HEK293 (cell line): ENCODE measurements around the gene CFAP97.
A peak's percentile ranks its signal among the peaks of the same experiment; 100 is the strongest.

ENCODE experiments used
- CTCF ChIA-PET: fragments of 350-600 bp; formaldehyde crosslinking; extraction: SDS; loops from one replicate; lab custom pipeline; 2021; ENCODE audit warnings: antibody characterized with exemption; lab: Yijun Ruan, JAX
- POLR2A ChIA-PET: fragments of 300-600 bp; formaldehyde crosslinking; extraction: SDS; loops from one replicate; lab custom pipeline; 2020; ENCODE audit warnings: antibody characterized with exemption, inconsistent platforms; lab: Yijun Ruan, JAX
- H3K27ac ChIP-seq: fragments of 200-500 bp; sonication (Bioruptor generic); 2 replicates; pipeline ENCODE4 v1.5.1; 2014; ENCODE audit warnings: low read depth, low read length, control low read depth, inconsistent platforms; ENCODE audit errors: extremely low read depth
- H3K36me3 ChIP-seq, 2 experiments: fragments of 200-500 bp in 1 of 2; sonication (Bioruptor generic) in 1 of 2; 1 replicate in 1 of 2; 2 replicates in 1 of 2; pipeline ENCODE4 v1.5.1; 2014 to 2017; ENCODE audit warnings: inconsistent platforms in 2 of 2, low read length in 2 of 2; ENCODE audit not compliant: control insufficient read depth in 2 of 2, insufficient read depth in 1 of 2
- H3K4me1 ChIP-seq: fragments of 200-500 bp; sonication (Bioruptor generic); 2 replicates; pipeline ENCODE4 v1.5.1; 2014; ENCODE audit warnings: mild to moderate bottlenecking, low read length, inconsistent platforms; ENCODE audit not compliant: control insufficient read depth, insufficient read depth
- H3K4me3 ChIP-seq: 2 replicates; pipeline ENCODE4 v1.5.1; 2011; ENCODE audit warnings: low read depth, mild to moderate bottlenecking, control low read depth, low read length, moderate library complexity
- H3K9me3 ChIP-seq: fragments of 200-500 bp; sonication (Bioruptor generic); 2 replicates; pipeline ENCODE4 v1.5.1; 2014; ENCODE audit warnings: low read depth, low read length, inconsistent platforms; ENCODE audit not compliant: control insufficient read depth, insufficient read depth
- BCL11A ChIP-seq: fragments of 450-650 bp; formaldehyde crosslinking; IDR thresholded peaks from 2 replicates; pipeline ENCODE4 v1.5.1; 2016; ENCODE audit warnings: low read depth, missing biosample characterization, missing genetic modification characterization
- EGR2 ChIP-seq: fragments of 450-650 bp; formaldehyde crosslinking; IDR thresholded peaks from 2 replicates; pipeline ENCODE4 v1.5.1; 2016; ENCODE audit warnings: low read depth, missing biosample characterization, missing genetic modification characterization
- KLF16 ChIP-seq: fragments of 450-650 bp; formaldehyde crosslinking; IDR thresholded peaks from 2 replicates; pipeline ENCODE4 v1.5.1; 2017; ENCODE audit warnings: missing biosample characterization, missing genetic modification characterization
- MEIS1 ChIP-seq: sonication (generic); formaldehyde crosslinking; IDR thresholded peaks from 2 replicates; pipeline ENCODE4 v1.8.1; 2022; ENCODE audit warnings: missing genetic modification reagents, mild to moderate bottlenecking, borderline replicate concordance
- MYNN ChIP-seq: fragments of 450-650 bp; formaldehyde crosslinking; IDR thresholded peaks from 2 replicates; pipeline ENCODE4 v1.5.1; 2016; ENCODE audit warnings: missing biosample characterization, missing genetic modification characterization, borderline replicate concordance
- SCRT2 ChIP-seq: fragments of 450-650 bp; formaldehyde crosslinking; IDR thresholded peaks from 2 replicates; pipeline ENCODE4 v1.5.1; 2016; ENCODE audit warnings: missing biosample characterization, missing genetic modification characterization
- WT1 ChIP-seq: fragments of 450-650 bp; formaldehyde crosslinking; IDR thresholded peaks from 2 replicates; pipeline ENCODE4 v1.5.1; 2016; ENCODE audit warnings: missing biosample characterization, missing genetic modification characterization
- ZFP3 ChIP-seq: fragments of 450-650 bp; formaldehyde crosslinking; IDR thresholded peaks from 2 replicates; pipeline ENCODE4 v1.5.1; 2016; ENCODE audit warnings: low read depth, missing biosample characterization, missing genetic modification characterization
- ZFP41 ChIP-seq: fragments of 450-650 bp; formaldehyde crosslinking; IDR thresholded peaks from 2 replicates; pipeline ENCODE4 v1.5.1; 2016; ENCODE audit warnings: missing biosample characterization, missing genetic modification characterization, borderline replicate concordance
- ZNF112 ChIP-seq: fragments of 450-650 bp; formaldehyde crosslinking; IDR thresholded peaks from 2 replicates; pipeline ENCODE4 v1.5.0; 2017; ENCODE audit warnings: missing biosample characterization, missing genetic modification characterization
- ZNF140 ChIP-seq: fragments of 450-650 bp; formaldehyde crosslinking; IDR thresholded peaks from 2 replicates; pipeline ENCODE4 v1.5.1; 2016; ENCODE audit warnings: missing biosample characterization, missing genetic modification characterization
- ZNF16 ChIP-seq: fragments of 450-650 bp; formaldehyde crosslinking; IDR thresholded peaks from 2 replicates; pipeline ENCODE4 v1.5.1; 2016; ENCODE audit warnings: low read depth, missing biosample characterization, missing genetic modification characterization
- ZNF354C ChIP-seq: fragments of 450-650 bp; formaldehyde crosslinking; IDR thresholded peaks from 2 replicates; pipeline ENCODE4 v1.5.1; 2016; ENCODE audit warnings: missing biosample characterization, missing genetic modification characterization, low read depth, borderline replicate concordance
- ZNF433 ChIP-seq: fragments of 450-650 bp; formaldehyde crosslinking; IDR thresholded peaks from 2 replicates; pipeline ENCODE4 v1.5.1; 2016; ENCODE audit warnings: missing biosample characterization, missing genetic modification characterization, low read depth
- ZNF530 ChIP-seq: fragments of 450-650 bp; formaldehyde crosslinking; IDR thresholded peaks from 2 replicates; pipeline ENCODE4 v1.5.1; 2016; ENCODE audit warnings: low read depth, missing biosample characterization, missing genetic modification characterization
- ZNF560 ChIP-seq: fragments of 450-650 bp; formaldehyde crosslinking; IDR thresholded peaks from 2 replicates; pipeline ENCODE4 v1.5.1; 2017; ENCODE audit warnings: missing biosample characterization, missing genetic modification characterization, borderline replicate concordance
- ZNF600 ChIP-seq: fragments of 450-650 bp; formaldehyde crosslinking; IDR thresholded peaks from 2 replicates; pipeline ENCODE4 v1.5.1; 2016; ENCODE audit warnings: missing biosample characterization, missing genetic modification characterization
- ZNF658 ChIP-seq: fragments of 450-650 bp; formaldehyde crosslinking; IDR thresholded peaks from 2 replicates; pipeline ENCODE4; 2016; ENCODE audit warnings: missing biosample characterization, missing genetic modification characterization
- ZNF664 ChIP-seq: fragments of 450-650 bp; formaldehyde crosslinking; IDR thresholded peaks from 2 replicates; pipeline ENCODE4 v1.5.1; 2016; ENCODE audit warnings: missing biosample characterization, missing genetic modification characterization
- ZNF707 ChIP-seq: fragments of 450-650 bp; formaldehyde crosslinking; IDR thresholded peaks from 2 replicates; pipeline ENCODE4 v1.5.1; 2016; ENCODE audit warnings: missing biosample characterization, missing genetic modification characterization
- ZXDB ChIP-seq: fragments of 450-650 bp; formaldehyde crosslinking; IDR thresholded peaks from 2 replicates; pipeline ENCODE4 v1.5.1; 2016; ENCODE audit warnings: missing biosample characterization, missing genetic modification characterization
- TF ChIP-seq, protein P1 (sequence below): fragments of 450-650 bp; formaldehyde crosslinking; IDR thresholded peaks from 2 replicates; pipeline ENCODE4 v1.5.1; 2016; ENCODE audit warnings: missing biosample characterization, missing genetic modification characterization
- TF ChIP-seq, protein P2 (sequence below): fragments of 450-650 bp; formaldehyde crosslinking; conservative IDR thresholded peaks from 2 replicates; pipeline ENCODE4 v1.5.1; 2016; ENCODE audit warnings: low read depth, missing biosample characterization, missing genetic modification characterization
- TF ChIP-seq, protein P3 (sequence below): fragments of 450-650 bp; formaldehyde crosslinking; IDR thresholded peaks from 2 replicates; pipeline ENCODE4 v1.5.1; 2016; ENCODE audit warnings: missing biosample characterization, missing genetic modification characterization

Gene CFAP97

DNA sequence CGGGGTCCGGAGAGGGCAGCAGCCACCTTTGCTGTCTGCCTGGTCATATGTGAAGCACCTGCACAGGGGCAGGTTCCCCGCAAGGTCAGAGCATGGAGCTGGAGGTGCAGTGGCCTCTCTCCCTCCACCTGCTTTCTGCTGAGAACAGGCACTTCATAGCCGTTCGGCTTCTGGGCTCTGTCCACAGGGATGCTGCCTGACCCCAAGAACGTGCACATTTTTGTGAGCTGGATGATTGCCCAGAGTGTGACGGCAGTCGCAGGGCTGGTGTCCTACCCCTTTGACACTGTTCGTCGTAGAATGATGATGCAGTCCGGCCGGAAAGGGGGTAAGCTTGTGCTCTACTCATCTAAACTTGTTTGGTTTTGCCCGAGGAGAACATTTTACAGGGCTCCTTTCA, 58.2 kb downstream of the CFAP97 start (continued):
- TF ChIP-seq ZFP3 (tag by site-specific recombination) (no peak), ZNF658 (tag by site-specific recombination) (no peak), ZFP41 (tag by site-specific recombination) (no peak)
- TF ChIP-seq, all 188 proteins: peak for 0

DNA sequence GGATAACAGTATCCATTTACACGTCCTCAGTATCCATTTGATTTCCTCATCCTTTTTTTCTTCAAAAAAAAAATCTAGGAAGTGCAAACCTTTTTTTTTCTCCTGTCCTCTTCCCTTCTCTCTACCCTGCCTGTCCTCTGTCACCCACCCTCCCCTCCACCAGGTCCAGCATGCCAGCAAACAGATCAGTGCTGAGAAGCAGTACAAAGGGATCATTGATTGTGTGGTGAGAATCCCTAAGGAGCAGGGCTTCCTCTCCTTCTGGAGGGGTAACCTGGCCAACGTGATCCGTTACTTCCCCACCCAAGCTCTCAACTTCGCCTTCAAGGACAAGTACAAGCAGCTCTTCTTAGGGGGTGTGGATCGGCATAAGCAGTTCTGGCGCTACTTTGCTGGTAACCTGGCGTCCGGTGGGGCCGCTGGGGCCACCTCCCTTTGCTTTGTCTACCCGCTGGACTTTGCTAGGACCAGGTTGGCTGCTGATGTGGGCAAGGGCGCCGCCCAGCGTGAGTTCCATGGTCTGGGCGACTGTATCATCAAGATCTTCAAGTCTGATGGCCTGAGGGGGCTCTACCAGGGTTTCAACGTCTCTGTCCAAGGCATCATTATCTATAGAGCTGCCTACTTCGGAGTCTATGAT, 59.1 kb downstream of the CFAP97 start:
- H3K4me3 ChIP-seq = no peak overlapping the region
- no peak for TF ChIP-seq ZNF433 (tag by site-specific recombination)
- TF ChIP-seq ZFP41 (tag by site-specific recombination) = no peak
- no peak for TF ChIP-seq ZNF530
- TF ChIP-seq, protein P1, sequence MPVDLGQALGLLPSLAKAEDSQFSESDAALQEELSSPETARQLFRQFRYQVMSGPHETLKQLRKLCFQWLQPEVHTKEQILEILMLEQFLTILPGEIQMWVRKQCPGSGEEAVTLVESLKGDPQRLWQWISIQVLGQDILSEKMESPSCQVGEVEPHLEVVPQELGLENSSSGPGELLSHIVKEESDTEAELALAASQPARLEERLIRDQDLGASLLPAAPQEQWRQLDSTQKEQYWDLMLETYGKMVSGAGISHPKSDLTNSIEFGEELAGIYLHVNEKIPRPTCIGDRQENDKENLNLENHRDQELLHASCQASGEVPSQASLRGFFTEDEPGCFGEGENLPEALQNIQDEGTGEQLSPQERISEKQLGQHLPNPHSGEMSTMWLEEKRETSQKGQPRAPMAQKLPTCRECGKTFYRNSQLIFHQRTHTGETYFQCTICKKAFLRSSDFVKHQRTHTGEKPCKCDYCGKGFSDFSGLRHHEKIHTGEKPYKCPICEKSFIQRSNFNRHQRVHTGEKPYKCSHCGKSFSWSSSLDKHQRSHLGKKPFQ (tag by site-specific recombination) = no peak
- TF ChIP-seq BCL11A (tag by site-specific recombination) = no peak
- TF ChIP-seq, protein P2, sequence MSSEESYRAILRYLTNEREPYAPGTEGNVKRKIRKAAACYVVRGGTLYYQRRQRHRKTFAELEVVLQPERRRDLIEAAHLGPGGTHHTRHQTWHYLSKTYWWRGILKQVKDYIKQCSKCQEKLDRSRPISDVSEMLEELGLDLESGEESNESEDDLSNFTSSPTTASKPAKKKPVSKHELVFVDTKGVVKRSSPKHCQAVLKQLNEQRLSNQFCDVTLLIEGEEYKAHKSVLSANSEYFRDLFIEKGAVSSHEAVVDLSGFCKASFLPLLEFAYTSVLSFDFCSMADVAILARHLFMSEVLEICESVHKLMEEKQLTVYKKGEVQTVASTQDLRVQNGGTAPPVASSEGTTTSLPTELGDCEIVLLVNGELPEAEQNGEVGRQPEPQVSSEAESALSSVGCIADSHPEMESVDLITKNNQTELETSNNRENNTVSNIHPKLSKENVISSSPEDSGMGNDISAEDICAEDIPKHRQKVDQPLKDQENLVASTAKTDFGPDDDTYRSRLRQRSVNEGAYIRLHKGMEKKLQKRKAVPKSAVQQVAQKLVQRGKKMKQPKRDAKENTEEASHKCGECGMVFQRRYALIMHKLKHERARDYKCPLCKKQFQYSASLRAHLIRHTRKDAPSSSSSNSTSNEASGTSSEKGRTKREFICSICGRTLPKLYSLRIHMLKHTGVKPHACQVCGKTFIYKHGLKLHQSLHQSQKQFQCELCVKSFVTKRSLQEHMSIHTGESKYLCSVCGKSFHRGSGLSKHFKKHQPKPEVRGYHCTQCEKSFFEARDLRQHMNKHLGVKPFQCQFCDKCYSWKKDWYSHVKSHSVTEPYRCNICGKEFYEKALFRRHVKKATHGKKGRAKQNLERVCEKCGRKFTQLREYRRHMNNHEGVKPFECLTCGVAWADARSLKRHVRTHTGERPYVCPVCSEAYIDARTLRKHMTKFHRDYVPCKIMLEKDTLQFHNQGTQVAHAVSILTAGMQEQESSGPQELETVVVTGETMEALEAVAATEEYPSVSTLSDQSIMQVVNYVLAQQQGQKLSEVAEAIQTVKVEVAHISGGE (tag by site-specific recombination) = no peak
- TF ChIP-seq MEIS1 (CRISPR knock-in tag) = no peak
- no peak for TF ChIP-seq MYNN
- no peak for TF ChIP-seq ZNF16 (tag by site-specific recombination)
- TF ChIP-seq KLF16 (tag by site-specific recombination) = no peak
- no peak for TF ChIP-seq ZNF140 (tag by site-specific recombination)
- TF ChIP-seq SCRT2 (tag by site-specific recombination) = no peak
- no peak for TF ChIP-seq ZNF707 (tag by site-specific recombination)
- TF ChIP-seq ZNF560 (tag by site-specific recombination) = no peak
- no peak for TF ChIP-seq ZNF354C (tag by site-specific recombination)
- no peak for TF ChIP-seq EGR2 (tag by site-specific recombination)
- TF ChIP-seq, all 188 proteins: peak for 0
- Histone ChIP-seq H3K27ac (no peak overlapping the region), H3K4me1 (no peaks in the 10 kb centered on the region), H3K9me3 (no peaks in the 10 kb centered on the region), H3K36me3 (peaks cover 0 to 34% of the 10 kb centered on the region in 2 experiments; a peak in 2 of 3 replicates)
- ChIA-PET POLR2A (no interaction called here), CTCF (no interaction called here)

DNA sequence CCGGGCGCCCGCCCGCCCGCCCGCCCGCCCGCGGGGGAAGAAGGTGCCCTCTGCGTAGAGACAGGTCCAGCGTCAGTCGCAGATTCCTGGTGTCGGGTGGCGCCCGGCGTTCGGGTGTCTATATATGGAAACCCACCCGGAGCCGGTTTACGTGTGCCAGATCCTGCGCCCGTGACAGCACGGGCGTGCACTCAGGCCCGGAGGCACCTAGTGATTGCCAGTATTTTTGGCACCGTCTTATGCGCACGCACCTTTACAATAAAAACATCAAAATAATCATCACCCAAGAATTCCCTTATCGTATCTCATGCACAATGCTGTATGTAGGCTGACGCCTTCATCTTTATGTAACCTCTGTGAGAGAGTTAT, 60.2 kb downstream of the CFAP97 start:
- peaks cover 0 to 31% of the 10 kb centered on the region in 2 experiments; a peak in 2 of 3 replicates for H3K36me3 ChIP-seq
- ChIA-PET CTCF (interaction anchor here (0.6 to 1.1 kb wide), 3 partner anchors 9 to 226 kb away, joined by 3 to 6 read pairs (median 4); no protein-coding TSS in a partner anchor), POLR2A (interaction anchor here (0.5 to 1.6 kb wide), 11 partner anchors 9 to 455 kb away, joined by 3 to 8 read pairs (median 4); partner anchors contain the start of genes ANKRD37, CENPU and LRP2BP)
- H3K27ac ChIP-seq = no peak overlapping the region
- H3K9me3 ChIP-seq = no peaks in the 10 kb centered on the region
- peak overlapping the region; percentile 84 for H3K4me3 ChIP-seq
- H3K4me1 ChIP-seq = no peaks in the 10 kb centered on the region
- TF ChIP-seq ZXDB (tag by site-specific recombination) (no peak), ZNF600 (tag by site-specific recombination) (0 out of 2 replicates have a peak, but pooled peaks have one; percentile 53), WT1 (tag by site-specific recombination) (no peak), ZNF664 (no peak), ZNF112 (tag by site-specific recombination) (no peak)
- TF ChIP-seq, protein P3, sequence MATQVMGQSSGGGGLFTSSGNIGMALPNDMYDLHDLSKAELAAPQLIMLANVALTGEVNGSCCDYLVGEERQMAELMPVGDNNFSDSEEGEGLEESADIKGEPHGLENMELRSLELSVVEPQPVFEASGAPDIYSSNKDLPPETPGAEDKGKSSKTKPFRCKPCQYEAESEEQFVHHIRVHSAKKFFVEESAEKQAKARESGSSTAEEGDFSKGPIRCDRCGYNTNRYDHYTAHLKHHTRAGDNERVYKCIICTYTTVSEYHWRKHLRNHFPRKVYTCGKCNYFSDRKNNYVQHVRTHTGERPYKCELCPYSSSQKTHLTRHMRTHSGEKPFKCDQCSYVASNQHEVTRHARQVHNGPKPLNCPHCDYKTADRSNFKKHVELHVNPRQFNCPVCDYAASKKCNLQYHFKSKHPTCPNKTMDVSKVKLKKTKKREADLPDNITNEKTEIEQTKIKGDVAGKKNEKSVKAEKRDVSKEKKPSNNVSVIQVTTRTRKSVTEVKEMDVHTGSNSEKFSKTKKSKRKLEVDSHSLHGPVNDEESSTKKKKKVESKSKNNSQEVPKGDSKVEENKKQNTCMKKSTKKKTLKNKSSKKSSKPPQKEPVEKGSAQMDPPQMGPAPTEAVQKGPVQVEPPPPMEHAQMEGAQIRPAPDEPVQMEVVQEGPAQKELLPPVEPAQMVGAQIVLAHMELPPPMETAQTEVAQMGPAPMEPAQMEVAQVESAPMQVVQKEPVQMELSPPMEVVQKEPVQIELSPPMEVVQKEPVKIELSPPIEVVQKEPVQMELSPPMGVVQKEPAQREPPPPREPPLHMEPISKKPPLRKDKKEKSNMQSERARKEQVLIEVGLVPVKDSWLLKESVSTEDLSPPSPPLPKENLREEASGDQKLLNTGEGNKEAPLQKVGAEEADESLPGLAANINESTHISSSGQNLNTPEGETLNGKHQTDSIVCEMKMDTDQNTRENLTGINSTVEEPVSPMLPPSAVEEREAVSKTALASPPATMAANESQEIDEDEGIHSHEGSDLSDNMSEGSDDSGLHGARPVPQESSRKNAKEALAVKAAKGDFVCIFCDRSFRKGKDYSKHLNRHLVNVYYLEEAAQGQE (tag by site-specific recombination) = no peak
- TF ChIP-seq, protein P1 (tag by site-specific recombination) = no peak
